Activated effector memory CD4-positive, alpha-beta T cell treated with Interleukin-2 at 50 U/mL for 16 hours (primary cell): ENCODE measurements around the gene CARD8.
"Not testable (repeated sequence)": the region's sequence is repeated elsewhere in the genome, so short reads cannot be mapped to it uniquely, and the experiment has no call there.

ENCODE experiments used
- DNase-seq: peaks from one replicate; pipeline ENCODE4 v3.0.0-alpha.2; 2020

The CARD8 gene

GRCh38 chr19:48258350-48258749 lies 2.6 kb upstream of the CARD8 start:
- no peak for DNase-seq

GRCh38 chr19:48254529-48254970 lies 1.2 kb downstream of the CARD8 start:
- DNase-seq: no peak

GRCh38 chr19:48253999-48254398 lies 1.7 kb downstream of the CARD8 start:
- no peak for DNase-seq

- DNase-seq: no peak
Observed at GRCh38 chr19:48252609-48253008, 3.1 kb downstream of the CARD8 start.

GRCh38 chr19:48250290-48251025 lies 5.3 kb downstream of the CARD8 start:
- DNase-seq: no peak

- peak; percentile 62 for DNase-seq
Observed at GRCh38 chr19:48249502-48250014, 6.2 kb downstream of the CARD8 start.

- DNase-seq: no peak
Observed at GRCh38 chr19:48248081-48248833, 7.5 kb downstream of the CARD8 start.

GRCh38 chr19:48247212-48247611 lies 8.5 kb downstream of the CARD8 start:
- DNase-seq: no peak

- DNase-seq: no peak
Observed at GRCh38 chr19:48246101-48246500, 9.6 kb downstream of the CARD8 start.

GRCh38 chr19:48244281-48244680 lies 11.4 kb downstream of the CARD8 start:
- DNase-seq: peak; percentile 19

GRCh38 chr19:48241771-48242170 lies 13.9 kb downstream of the CARD8 start:
- DNase-seq: not testable (repeated sequence)

- DNase-seq: no peak
Observed at GRCh38 chr19:48239582-48240141, 16.1 kb downstream of the CARD8 start.

GRCh38 chr19:48239120-48239519 lies 16.6 kb downstream of the CARD8 start:
- DNase-seq: no peak

- DNase-seq: no peak
Observed at GRCh38 chr19:48237057-48237456, 18.7 kb downstream of the CARD8 start.

GRCh38 chr19:48230555-48231129 lies 25.1 kb downstream of the CARD8 start:
- DNase-seq: no peak

GRCh38 chr19:48221628-48222027 lies 34.1 kb downstream of the CARD8 start:
- no peak for DNase-seq

GRCh38 chr19:48220784-48221183 lies 34.9 kb downstream of the CARD8 start:
- not testable (repeated sequence) for DNase-seq

- no peak for DNase-seq
Observed at GRCh38 chr19:48218997-48219396, 36.7 kb downstream of the CARD8 start.

- no peak for DNase-seq
Observed at GRCh38 chr19:48216933-48217332, 38.8 kb downstream of the CARD8 start.

GRCh38 chr19:48213959-48214358 lies 41.8 kb downstream of the CARD8 start:
- no peak for DNase-seq

GRCh38 chr19:48210005-48210404 lies 45.7 kb downstream of the CARD8 start:
- no peak for DNase-seq

- no peak for DNase-seq
Observed at GRCh38 chr19:48206397-48207093, 49.2 kb downstream of the CARD8 start.
